BJ (cell line): Measurements from ENCODE around the gene CAST. TPM values are rescaled to one million over a fixed set of nuclear protein-coding genes. Genes with fewer than 3 reads are reported as not detected.
"Not testable (repeated sequence)": the region's sequence is repeated elsewhere in the genome, so short reads cannot be mapped to it uniquely, and the experiment has no call there.

Experiments used
- CTCF ChIA-PET: fragments of 350-600 bp; formaldehyde crosslinking; extraction: SDS; loops from one replicate; lab custom pipeline; 2021; ENCODE audit warnings: antibody characterized with exemption, inconsistent platforms; lab: Yijun Ruan, JAX
- POLR2A ChIA-PET: fragments of 300-600 bp; sonication (Branson Sonifier 250); formaldehyde crosslinking; extraction: SDS; loops from one replicate; lab custom pipeline; 2021; ENCODE audit warnings: antibody characterized with exemption; lab: Charles Lee
- DNase-seq: peaks from one replicate; pipeline ENCODE4 v3.0.0-alpha.2; 2011; ENCODE audit warnings: low read depth
- H3K27me3 ChIP-seq: 2 replicates; pipeline ENCODE4 v1.6.0; 2011; ENCODE audit warnings: low read length; ENCODE audit not compliant: control insufficient read depth, insufficient read depth
- H3K36me3 ChIP-seq: 2 replicates; pipeline ENCODE4 v1.5.1; 2011; ENCODE audit warnings: low read length; ENCODE audit not compliant: control insufficient read depth, insufficient read depth
- H3K4me3 ChIP-seq: 2 replicates; pipeline ENCODE4 v1.5.1; 2011; ENCODE audit warnings: low read depth, mild to moderate bottlenecking, control low read depth, low read length
- CTCF ChIP-seq: IDR thresholded peaks from 2 replicates; pipeline ENCODE4 v1.5.1; 2011; ENCODE audit warnings: low read depth, mild to moderate bottlenecking, control low read depth, inconsistent platforms, low read length, moderate library complexity; ENCODE audit not compliant: insufficient read depth
- polyA plus RNA-seq: library from polyadenylated mRNA; depleted of rRNA; stranded (reverse); fragments of >200 nt; gene quantifications from 2 replicates; pipeline ENCODE4 v1.2.3, GENCODE V29; 2011

Gene CAST
- polyA plus RNA-seq, 1 experiment = 112 TPM

- peaks cover 3% of the 10 kb centered on the region for H3K36me3 ChIP-seq
- TF ChIP-seq CTCF = no peak
- CTCF ChIA-PET = interaction anchor here (1.1 kb wide), 2 partner anchors 10 to 38 kb away, joined by 3 read pairs; no protein-coding TSS in a partner anchor
- no peak overlapping the region for H3K4me3 ChIP-seq
- POLR2A ChIA-PET = no interaction called here
- DNase-seq = no peak
- H3K27me3 ChIP-seq = no peaks in the 10 kb centered on the region
These were observed 128.9 kb downstream of the CAST start for GRCh38 chr5:96790961-96791504.

- no peak for DNase-seq
- H3K27me3 ChIP-seq = no peaks in the 10 kb centered on the region
- no peak for TF ChIP-seq CTCF
- H3K4me3 ChIP-seq = no peak overlapping the region
- CTCF ChIA-PET = no interaction called here
- peaks cover 7% of the 10 kb centered on the region for H3K36me3 ChIP-seq
- POLR2A ChIA-PET = no interaction called here
These were observed 132.6 kb downstream of the CAST start for GRCh38 chr5:96794757-96795156.

- TF ChIP-seq CTCF = no peak
- Histone ChIP-seq H3K27me3 (no peaks in the 10 kb centered on the region), H3K4me3 (no peak overlapping the region), H3K36me3 (peaks cover 8% of the 10 kb centered on the region)
- POLR2A ChIA-PET = no interaction called here
- no peak for DNase-seq
- CTCF ChIA-PET = no interaction called here
These were observed 133.4 kb downstream of the CAST start for GRCh38 chr5:96795626-96796025.

GRCh38 chr5:96796434-96796833 is 134.3 kb downstream of the CAST start:
- no peak for TF ChIP-seq CTCF
- Histone ChIP-seq H3K27me3 (no peaks in the 10 kb centered on the region), H3K36me3 (peaks cover 8% of the 10 kb centered on the region), H3K4me3 (no peak overlapping the region)
- POLR2A ChIA-PET = no interaction called here
- DNase-seq = no peak
- CTCF ChIA-PET = no interaction called here

- DNase-seq, POLR2A ChIA-PET, H3K4me3 ChIP-seq, H3K27me3 ChIP-seq, H3K36me3 ChIP-seq: not testable (repeated sequence)
- CTCF ChIA-PET = interaction anchor here (0.9 kb wide), 1 partner anchor 10 kb away, joined by 3 read pairs; no protein-coding TSS in a partner anchor
These were observed 139.5 kb downstream of the CAST start for GRCh38 chr5:96801718-96802117.
